Measurements from ENCODE around the gene ACOT11. TPM values are rescaled to one million over a fixed set of nuclear protein-coding genes. Genes with fewer than 3 reads are reported as not detected.

Gene ACOT11
- total and polyA plus RNA-seq, 2 of the 4 experiments (the other 2 are of a cell fraction), result 2.5 to 2.7 TPM

GRCh38 chr1:54501849-54502248, 46.2 kb upstream of the ACOT11 start (continued):
- no peak for TF ChIP-seq CEBPB (IDR thresholded peaks at IDR 0.05; ENCODE audit: low read depth, low read length)
- TF ChIP-seq ELK1 (IDR thresholded peaks at IDR 0.05; ENCODE audit: borderline replicate concordance, low read depth, low read length), result no peak

DNA sequence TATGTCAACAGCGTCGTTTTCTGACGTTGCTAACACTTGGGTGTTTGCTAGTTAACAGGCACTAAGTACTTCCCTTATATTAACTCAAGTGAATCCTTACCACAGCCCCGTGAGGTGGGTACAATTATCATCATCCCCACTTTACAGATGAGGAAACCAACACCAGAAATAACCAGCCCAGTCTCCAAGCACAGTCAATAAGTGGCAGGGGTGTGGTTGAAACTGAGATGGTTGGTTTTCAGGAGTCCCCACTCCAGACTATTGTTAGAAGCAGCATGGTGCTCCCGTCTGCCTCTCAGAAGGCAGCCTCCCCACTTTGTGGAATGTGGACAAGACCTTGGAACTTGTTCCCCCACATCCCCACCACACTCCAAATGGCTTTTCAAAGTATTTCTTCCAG, 45.7 kb upstream of the ACOT11 start:
- Histone ChIP-seq H3K56ac (ENCODE audit: extremely low read depth, insufficient read depth, low read length) (no peak overlapping the region), H3K4me3 (ENCODE audit: insufficient read depth, low read depth, low read length) (no peak overlapping the region), H3K9ac (ENCODE audit: low read depth, low read length) (no peak overlapping the region), H3K36me3 (ENCODE audit: control insufficient read depth, insufficient read depth, low read length) (no peaks in the 10 kb centered on the region), H2AK9ac (replicated peaks; ENCODE audit: low read depth, low read length, poor library complexity) (no peak overlapping the region), H2BK20ac (ENCODE audit: low read depth, low read length) (no peak overlapping the region), H3K27me3 (ENCODE audit: control insufficient read depth, insufficient read depth, low read length) (peaks cover 39% of the 10 kb centered on the region), H2BK15ac (ENCODE audit: low read depth, low read length) (no peak overlapping the region), H3K4me2 (ENCODE audit: low read depth, low read length) (no peak overlapping the region), H3K23ac (ENCODE audit: low read depth, low read length) (no peak overlapping the region), H4K8ac (ENCODE audit: low read depth in 2 of 2, low read length in 2 of 2) (no peak overlapping the region), H3K79me1 (ENCODE audit: low read depth in 1 of 2, low read length in 2 of 2) (no peaks in the 10 kb centered on the region), H3K27ac (ENCODE audit: insufficient read depth, low read length) (no peak overlapping the region), H3K4me1 (ENCODE audit: control insufficient read depth, insufficient read depth, low read length) (peaks cover 12% of the 10 kb centered on the region), H3K9me1 (ENCODE audit: insufficient read depth, low read length) (no peaks in the 10 kb centered on the region), H2AFZ (replicated peaks; ENCODE audit: low read length, poor library complexity) (peak overlapping the region; percentile 8), H3K18ac (ENCODE audit: low read depth, low read length) (no peak overlapping the region), H2BK120ac (ENCODE audit: low read depth, low read length) (no peak overlapping the region), H2BK5ac (ENCODE audit: low read depth, low read length, poor library complexity, severe bottlenecking) (no peak overlapping the region), H3K4ac (ENCODE audit: low read depth, low read length) (no peak overlapping the region), H4K5ac (ENCODE audit: low read depth, low read length) (no peak overlapping the region), H4K91ac (ENCODE audit: insufficient read depth, low read depth, low read length) (no peak overlapping the region), H2AK5ac (ENCODE audit: low read depth, low read length) (no peak overlapping the region), H3K9me3 (ENCODE audit: control insufficient read depth, insufficient read depth, low read length) (peaks cover 3% of the 10 kb centered on the region), H4K20me1 (ENCODE audit: insufficient read depth, low read length) (no peaks in the 10 kb centered on the region), H3K14ac (replicated peaks; ENCODE audit: low read depth, low read length) (no peak overlapping the region)
- TF ChIP-seq POLR2A (IDR thresholded peaks at IDR 0.05; ENCODE audit: low read depth, low read length) (no peak), MAZ (IDR thresholded peaks at IDR 0.05; ENCODE audit: borderline replicate concordance, low read depth, low read length) (no peak), CHD1 (IDR thresholded peaks at IDR 0.05; ENCODE audit: low read depth, low read length) (no peak), USF2 (IDR thresholded peaks at IDR 0.05; ENCODE audit: low read depth, low read length) (no peak), BHLHE40 (IDR thresholded peaks at IDR 0.05; ENCODE audit: low read depth, low read length) (no peak), CTCF (conservative IDR thresholded peaks at IDR 0.05; ENCODE audit: low read depth, low read length) (no peak), ELK1 (IDR thresholded peaks at IDR 0.05; ENCODE audit: borderline replicate concordance, low read depth, low read length) (no peak), RFX5 (IDR thresholded peaks at IDR 0.05; ENCODE audit: low read depth, low read length) (no peak), RCOR1 (IDR thresholded peaks at IDR 0.05; ENCODE audit: insufficient replicate concordance, low read length) (no peak), MXI1 (IDR thresholded peaks at IDR 0.05; ENCODE audit: borderline replicate concordance, low read depth, low read length) (no peak)
- in situ Hi-C loops (cut with MboI; ENCODE audit: low sequenced_read_pairs) (no loop called here), dilution Hi-C loops (cut with HindIII; ENCODE audit: low sequenced_read_pairs, unreplicated experiment) (no loop called here), intact Hi-C loops (cut with micrococcal nuclease) (no loop called here)
- no CpG with 5 or more reads among the region's 5 CpGs for whole genome bisulfite sequencing, 2 experiments (ENCODE audit: extremely low coverage in 2 of 2, insufficient read length in 1 of 2)
- no TSS peak for BruUV-seq (replicated peaks)
- ChIA-PET CTCF (no interaction called here), POLR2A (ENCODE audit: unreplicated experiment) (no interaction called here)
- DNase-seq, result no peak
- ATAC-seq (ENCODE audit: low read depth), result no peak
